ENCODE results near the gene PCDHA10.
"Not testable (repeated sequence)": the region's sequence is repeated elsewhere in the genome, so short reads cannot be mapped to it uniquely, and the experiment has no call there.

Gene PCDHA10

DNA sequence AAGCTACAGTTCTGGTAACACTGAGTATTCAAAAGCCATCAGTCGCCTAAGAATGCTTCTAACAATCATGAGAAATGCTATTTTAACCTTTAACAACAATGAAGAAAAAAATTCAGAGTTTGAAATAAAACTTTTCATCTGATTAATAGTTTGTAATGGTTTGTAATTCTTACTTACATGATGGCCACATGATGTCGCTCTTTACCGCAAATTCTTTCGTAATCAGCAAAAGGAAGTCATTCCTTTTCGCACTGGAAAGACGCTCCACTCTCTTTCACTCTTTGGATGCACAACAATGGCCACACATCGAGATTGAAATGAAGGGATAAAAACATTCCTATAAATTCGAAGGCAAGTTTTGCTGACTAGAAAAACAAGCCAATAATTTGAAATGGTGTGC lies 21.7 kb upstream of the PCDHA10 start, which contains the start of gene PCDHA7:
Gene PCDHA7, plus strand, starts transcription at position 277 of the 400 bp plus-strand sequence. Its CDS starts 115 bp downstream, at position 392.
- Histone ChIP-seq H3K4me1 (ENCODE audit: low read length) (no peaks in the 10 kb centered on the region), H3K9me3 (replicated peaks; ENCODE audit: insufficient read depth, low read length) (no peaks in the 10 kb centered on the region), H3F3A (ENCODE audit: insufficient read depth, low read length) (no peaks in the 10 kb centered on the region), H4K20me1 (ENCODE audit: insufficient read depth, low read length) (no peaks in the 10 kb centered on the region), H3K27me3 (replicated peaks; ENCODE audit: insufficient read depth, low read length) (no peaks in the 10 kb centered on the region), H3K27ac (ENCODE audit: low read length) (no peak within 1 kb of the TSS), H3K4me3 (ENCODE audit: low read length) (no peak within 1 kb of the TSS), H3K9ac (ENCODE audit: low read length) (no peak within 1 kb of the TSS), H3K36me3 (replicated peaks; ENCODE audit: insufficient read depth, low read length) (no peaks in the 10 kb centered on the region), H3K9me2 (replicated peaks; ENCODE audit: insufficient read depth, low read length) (no peaks in the 10 kb centered on the region), H2AFZ (ENCODE audit: low read length) (no peak within 1 kb of the TSS), H3K4me2 (ENCODE audit: low read depth, low read length) (no peak within 1 kb of the TSS), H3K79me2 (ENCODE audit: low read length) (no peaks in the 10 kb centered on the region)
- TF ChIP-seq EZH2phosphoT487 (IDR thresholded peaks at IDR 0.05; ENCODE audit: low read length) (no peak), EZH2 (optimal IDR thresholded peaks at IDR 0.05; ENCODE audit: low read depth, low read length) (no peak)
- TF ChIP-seq, protein P1, sequence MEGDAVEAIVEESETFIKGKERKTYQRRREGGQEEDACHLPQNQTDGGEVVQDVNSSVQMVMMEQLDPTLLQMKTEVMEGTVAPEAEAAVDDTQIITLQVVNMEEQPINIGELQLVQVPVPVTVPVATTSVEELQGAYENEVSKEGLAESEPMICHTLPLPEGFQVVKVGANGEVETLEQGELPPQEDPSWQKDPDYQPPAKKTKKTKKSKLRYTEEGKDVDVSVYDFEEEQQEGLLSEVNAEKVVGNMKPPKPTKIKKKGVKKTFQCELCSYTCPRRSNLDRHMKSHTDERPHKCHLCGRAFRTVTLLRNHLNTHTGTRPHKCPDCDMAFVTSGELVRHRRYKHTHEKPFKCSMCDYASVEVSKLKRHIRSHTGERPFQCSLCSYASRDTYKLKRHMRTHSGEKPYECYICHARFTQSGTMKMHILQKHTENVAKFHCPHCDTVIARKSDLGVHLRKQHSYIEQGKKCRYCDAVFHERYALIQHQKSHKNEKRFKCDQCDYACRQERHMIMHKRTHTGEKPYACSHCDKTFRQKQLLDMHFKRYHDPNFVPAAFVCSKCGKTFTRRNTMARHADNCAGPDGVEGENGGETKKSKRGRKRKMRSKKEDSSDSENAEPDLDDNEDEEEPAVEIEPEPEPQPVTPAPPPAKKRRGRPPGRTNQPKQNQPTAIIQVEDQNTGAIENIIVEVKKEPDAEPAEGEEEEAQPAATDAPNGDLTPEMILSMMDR (IDR thresholded peaks at IDR 0.05; ENCODE audit: low read length), result no peak
- DNase-seq, result no peak

DNA sequence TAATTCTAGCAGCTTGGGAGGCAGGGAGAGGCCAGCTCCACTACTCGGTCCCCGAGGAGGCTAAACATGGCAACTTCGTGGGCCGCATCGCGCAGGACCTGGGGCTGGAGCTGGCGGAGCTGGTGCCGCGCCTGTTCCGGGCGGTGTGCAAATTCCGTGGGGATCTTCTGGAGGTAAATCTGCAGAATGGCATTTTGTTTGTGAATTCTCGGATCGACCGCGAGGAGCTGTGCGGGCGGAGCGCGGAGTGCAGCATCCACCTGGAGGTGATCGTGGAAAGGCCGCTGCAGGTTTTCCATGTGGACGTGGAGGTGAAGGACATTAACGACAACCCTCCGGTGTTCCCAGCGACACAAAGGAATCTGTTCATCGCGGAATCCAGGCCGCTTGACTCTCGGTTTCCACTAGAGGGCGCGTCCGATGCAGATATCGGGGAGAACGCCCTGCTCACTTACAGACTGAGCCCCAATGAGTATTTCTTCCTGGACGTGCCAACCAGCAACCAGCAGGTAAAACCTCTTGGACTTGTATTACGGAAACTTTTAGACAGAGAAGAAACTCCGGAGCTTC lies 21.2 kb upstream of the PCDHA10 start:
- H3K27ac ChIP-seq (ENCODE audit: low read length); H4K20me1 ChIP-seq (ENCODE audit: insufficient read depth, low read length); H3K36me3 ChIP-seq (replicated peaks; ENCODE audit: insufficient read depth, low read length); H3K4me1 ChIP-seq (ENCODE audit: low read length); H3K9me2 ChIP-seq (replicated peaks; ENCODE audit: insufficient read depth, low read length); H3K4me3 ChIP-seq (ENCODE audit: low read length); H3K9me3 ChIP-seq (replicated peaks; ENCODE audit: insufficient read depth, low read length); DNase-seq; H3K9ac ChIP-seq (ENCODE audit: low read length); H3F3A ChIP-seq (ENCODE audit: insufficient read depth, low read length); H3K79me2 ChIP-seq (ENCODE audit: low read length); H3K27me3 ChIP-seq (replicated peaks; ENCODE audit: insufficient read depth, low read length); H3K4me2 ChIP-seq (ENCODE audit: low read depth, low read length); H2AFZ ChIP-seq (ENCODE audit: low read length): not testable (repeated sequence)

- Histone ChIP-seq H4K20me1 (ENCODE audit: insufficient read depth, low read length) (no peaks in the 10 kb centered on the region), H2AFZ (ENCODE audit: low read length) (no peak overlapping the region), H3K79me2 (ENCODE audit: low read length) (no peaks in the 10 kb centered on the region), H3F3A (ENCODE audit: insufficient read depth, low read length) (no peaks in the 10 kb centered on the region), H3K4me2 (ENCODE audit: low read depth, low read length) (no peak overlapping the region), H3K9me2 (replicated peaks; ENCODE audit: insufficient read depth, low read length) (no peaks in the 10 kb centered on the region), H3K9ac (ENCODE audit: low read length) (no peak overlapping the region), H3K27me3 (replicated peaks; ENCODE audit: insufficient read depth, low read length) (no peaks in the 10 kb centered on the region), H3K9me3 (replicated peaks; ENCODE audit: insufficient read depth, low read length) (no peaks in the 10 kb centered on the region), H3K36me3 (replicated peaks; ENCODE audit: insufficient read depth, low read length) (no peaks in the 10 kb centered on the region), H3K4me1 (ENCODE audit: low read length) (no peaks in the 10 kb centered on the region), H3K27ac (ENCODE audit: low read length) (no peak overlapping the region), H3K4me3 (ENCODE audit: low read length) (no peak overlapping the region)
- TF ChIP-seq EZH2phosphoT487 (IDR thresholded peaks at IDR 0.05; ENCODE audit: low read length) (no peak), EZH2 (optimal IDR thresholded peaks at IDR 0.05; ENCODE audit: low read depth, low read length) (no peak)
- TF ChIP-seq, protein P1 (IDR thresholded peaks at IDR 0.05; ENCODE audit: low read length), result no peak
- no peak for DNase-seq
Measured at GRCh38 chr5:140835622-140836510, 19.8 kb upstream of the PCDHA10 start.

All from MM.1S (cell line).